HepG2 (cell line): ENCODE results near the gene RDH16. TPM values are rescaled to one million over a fixed set of nuclear protein-coding genes. Genes with fewer than 3 reads are reported as not detected.

Source experiments
- BORCS8-MEF2B ChIP-seq: sonication (generic); formaldehyde crosslinking; IDR thresholded peaks from 2 replicates; pipeline ENCODE4 v1.8.0; 2022; ENCODE audit warnings: mild to moderate bottlenecking, missing genetic modification reagents
- FOXC1 ChIP-seq: sonication (generic); formaldehyde crosslinking; IDR thresholded peaks from 2 replicates; pipeline ENCODE4 v1.8.0; 2022; ENCODE audit warnings: mild to moderate bottlenecking, missing genetic modification reagents, borderline replicate concordance
- JARID2 ChIP-seq: sonication (generic); formaldehyde crosslinking; IDR thresholded peaks from 2 replicates; pipeline ENCODE4 v1.8.1; 2023; ENCODE audit warnings: missing genetic modification reagents, inconsistent platforms; ENCODE audit not compliant: insufficient replicate concordance
- MEIS2 ChIP-seq: sonication (generic); formaldehyde crosslinking; IDR thresholded peaks from 2 replicates; pipeline ENCODE4 v1.9.0; 2021; ENCODE audit warnings: mild to moderate bottlenecking, missing genetic modification reagents
- PHF20 ChIP-seq: sonication (generic); formaldehyde crosslinking; IDR thresholded peaks from 2 replicates; pipeline ENCODE4 v1.5.0; 2020; ENCODE audit warnings: mild to moderate bottlenecking, missing genetic modification reagents
- POGZ ChIP-seq: sonication (generic); formaldehyde crosslinking; IDR thresholded peaks from 2 replicates; pipeline ENCODE4 v1.4.0; 2020; ENCODE audit warnings: mild to moderate bottlenecking, missing genetic modification reagents
- RELA ChIP-seq: sonication (generic); formaldehyde crosslinking; IDR thresholded peaks from 2 replicates; pipeline ENCODE4 v1.4.0; 2020; ENCODE audit warnings: missing genetic modification reagents
- SIN3B ChIP-seq: fragments of 150-350 bp; IDR thresholded peaks from 2 replicates; pipeline ENCODE4 v1.6.1; 2014; ENCODE audit warnings: low read length
- ZBTB20 ChIP-seq: sonication (generic); formaldehyde crosslinking; IDR thresholded peaks from 2 replicates; pipeline ENCODE4 v1.8.1; 2023; ENCODE audit warnings: missing genetic modification reagents, low read depth, mild to moderate bottlenecking, borderline replicate concordance
- ZEB1 ChIP-seq: IDR thresholded peaks from 2 replicates; pipeline ENCODE4 v1.6.1; 2012; ENCODE audit warnings: mild to moderate bottlenecking, low read depth, inconsistent platforms; ENCODE audit not compliant: insufficient replicate concordance
- ZFP36 ChIP-seq: fragments of 150-350 bp; IDR thresholded peaks from 2 replicates; pipeline ENCODE4 v1.6.1; 2018; ENCODE audit warnings: borderline replicate concordance, low read length, low read depth; ENCODE audit not compliant: partially characterized antibody
- ZFY ChIP-seq: sonication (generic); formaldehyde crosslinking; IDR thresholded peaks from 2 replicates; pipeline ENCODE4 v1.4.0; 2020; ENCODE audit warnings: missing genetic modification reagents
- ZNF263 ChIP-seq: sonication (generic); formaldehyde crosslinking; IDR thresholded peaks from 2 replicates; pipeline ENCODE4 v1.4.0; 2020; ENCODE audit warnings: missing genetic modification reagents
- ZNF331 ChIP-seq: sonication (generic); formaldehyde crosslinking; IDR thresholded peaks from 2 replicates; pipeline ENCODE4 v1.4.0; 2020; ENCODE audit warnings: missing genetic modification reagents
- ZNF441 ChIP-seq: sonication (generic); formaldehyde crosslinking; IDR thresholded peaks from 2 replicates; pipeline ENCODE4 v1.7.0; 2021; ENCODE audit warnings: missing genetic modification reagents, borderline replicate concordance
- ZNF446 ChIP-seq: sonication (generic); formaldehyde crosslinking; IDR thresholded peaks from 2 replicates; pipeline ENCODE4 v1.5.0; 2020; ENCODE audit warnings: mild to moderate bottlenecking, missing genetic modification reagents
- ZNF644 ChIP-seq: IDR thresholded peaks from 2 replicates; pipeline ENCODE4 v1.6.1; 2016; ENCODE audit warnings: low read depth
- ZSCAN20 ChIP-seq: sonication (generic); formaldehyde crosslinking; IDR thresholded peaks from 2 replicates; pipeline ENCODE4 v1.4.0; 2020; ENCODE audit warnings: missing genetic modification reagents, mild to moderate bottlenecking, borderline replicate concordance
- polyA plus RNA-seq, 8 experiments: library from polyadenylated mRNA; depleted of rRNA in 3 of 8; stranded (reverse) in 7 of 8; unstranded in 1 of 8; fragments of >200 nt; fragmentation: Illumina TruSeq in 4 of 8; extraction: Trizol in 4 of 8; gene quantifications; 2 replicates each; pipeline versions ENCODE4 v1.2.1 to v1.2.3, GENCODE V29; 2011 to 2016; ENCODE audit warnings: low read depth in 4 of 8, missing spikeins in 1 of 8, mixed read lengths in 1 of 8; ENCODE audit not compliant: insufficient read depth in 1 of 8
- total RNA-seq, 5 experiments: library from RNA; depleted of rRNA; stranded (reverse); fragments of >200 nt; fragmentation: Illumina TruSeq; extraction: Trizol; gene quantifications; 2 replicates each; pipeline ENCODE4 v1.2.3, GENCODE V29; 2016; ENCODE audit warnings: low read depth in 1 of 5
- TF ChIP-seq, protein P1 (sequence below): sonication (generic); formaldehyde crosslinking; IDR thresholded peaks from 2 replicates; pipeline ENCODE4 v1.5.0; 2020; ENCODE audit warnings: mild to moderate bottlenecking, missing genetic modification reagents
- TF ChIP-seq, protein P2 (sequence below): sonication (generic); formaldehyde crosslinking; IDR thresholded peaks from 2 replicates; pipeline ENCODE4 v1.8.0; 2022; ENCODE audit warnings: low read depth, missing genetic modification reagents
- TF ChIP-seq, protein P3 (sequence below): sonication (generic); formaldehyde crosslinking; IDR thresholded peaks from 2 replicates; pipeline ENCODE4 v1.4.0; 2020; ENCODE audit warnings: mild to moderate bottlenecking, missing genetic modification reagents, borderline replicate concordance
- TF ChIP-seq, protein P4 (sequence below): sonication (generic); formaldehyde crosslinking; conservative IDR thresholded peaks from 2 replicates; pipeline ENCODE4 v1.8.1; 2023; ENCODE audit warnings: missing genetic modification reagents
- TF ChIP-seq, protein P5 (sequence below): sonication (generic); formaldehyde crosslinking; IDR thresholded peaks from 2 replicates; pipeline ENCODE4 v1.4.0; 2020; ENCODE audit warnings: missing genetic modification reagents, low read depth, mild to moderate bottlenecking, borderline replicate concordance

Gene RDH16
- total and polyA plus RNA-seq, 2 of the 13 experiments (the other 11 are each of a cell fraction or from before 2014, with no cell fraction given): 0.05 to 0.13 TPM

DNA sequence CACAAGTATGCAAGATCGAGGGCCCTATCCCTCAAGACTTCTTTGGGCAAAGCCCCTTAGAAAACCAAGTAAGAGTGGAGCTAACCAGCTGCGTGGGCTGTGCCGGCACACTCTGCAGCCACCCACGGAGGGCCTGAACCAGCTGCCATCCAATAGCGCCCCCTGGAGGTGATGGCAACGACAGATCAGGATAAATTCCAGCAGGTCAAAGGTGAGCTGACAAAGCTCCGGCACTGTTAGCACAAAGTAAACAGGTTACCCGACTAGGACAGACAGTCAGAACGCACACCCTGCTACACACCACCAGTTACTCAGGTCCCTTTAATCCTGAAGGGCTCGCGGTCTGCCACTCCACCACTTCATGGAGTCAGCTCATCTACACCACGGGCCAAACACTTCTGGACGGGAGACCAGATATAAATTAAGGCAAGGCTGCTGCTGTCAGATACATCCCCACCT lies 44.1 kb upstream of the RDH16 start (continued):
- TF ChIP-seq, protein P1, sequence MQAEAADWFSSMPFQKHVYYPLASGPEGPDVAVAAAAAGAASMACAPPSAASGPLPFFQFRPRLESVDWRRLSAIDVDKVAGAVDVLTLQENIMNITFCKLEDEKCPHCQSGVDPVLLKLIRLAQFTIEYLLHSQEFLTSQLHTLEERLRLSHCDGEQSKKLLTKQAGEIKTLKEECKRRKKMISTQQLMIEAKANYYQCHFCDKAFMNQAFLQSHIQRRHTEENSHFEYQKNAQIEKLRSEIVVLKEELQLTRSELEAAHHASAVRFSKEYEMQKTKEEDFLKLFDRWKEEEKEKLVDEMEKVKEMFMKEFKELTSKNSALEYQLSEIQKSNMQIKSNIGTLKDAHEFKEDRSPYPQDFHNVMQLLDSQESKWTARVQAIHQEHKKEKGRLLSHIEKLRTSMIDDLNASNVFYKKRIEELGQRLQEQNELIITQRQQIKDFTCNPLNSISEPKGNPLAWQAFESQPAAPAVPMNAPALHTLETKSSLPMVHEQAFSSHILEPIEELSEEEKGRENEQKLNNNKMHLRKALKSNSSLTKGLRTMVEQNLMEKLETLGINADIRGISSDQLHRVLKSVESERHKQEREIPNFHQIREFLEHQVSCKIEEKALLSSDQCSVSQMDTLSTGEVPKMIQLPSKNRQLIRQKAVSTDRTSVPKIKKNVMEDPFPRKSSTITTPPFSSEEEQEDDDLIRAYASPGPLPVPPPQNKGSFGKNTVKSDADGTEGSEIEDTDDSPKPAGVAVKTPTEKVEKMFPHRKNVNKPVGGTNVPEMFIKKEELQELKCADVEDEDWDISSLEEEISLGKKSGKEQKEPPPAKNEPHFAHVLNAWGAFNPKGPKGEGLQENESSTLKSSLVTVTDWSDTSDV (CRISPR knock-in tag): no peak
- TF ChIP-seq ZNF441 (CRISPR knock-in tag): 0 out of 2 replicates have a peak, but pooled peaks have one; percentile 40
- TF ChIP-seq, protein P2, sequence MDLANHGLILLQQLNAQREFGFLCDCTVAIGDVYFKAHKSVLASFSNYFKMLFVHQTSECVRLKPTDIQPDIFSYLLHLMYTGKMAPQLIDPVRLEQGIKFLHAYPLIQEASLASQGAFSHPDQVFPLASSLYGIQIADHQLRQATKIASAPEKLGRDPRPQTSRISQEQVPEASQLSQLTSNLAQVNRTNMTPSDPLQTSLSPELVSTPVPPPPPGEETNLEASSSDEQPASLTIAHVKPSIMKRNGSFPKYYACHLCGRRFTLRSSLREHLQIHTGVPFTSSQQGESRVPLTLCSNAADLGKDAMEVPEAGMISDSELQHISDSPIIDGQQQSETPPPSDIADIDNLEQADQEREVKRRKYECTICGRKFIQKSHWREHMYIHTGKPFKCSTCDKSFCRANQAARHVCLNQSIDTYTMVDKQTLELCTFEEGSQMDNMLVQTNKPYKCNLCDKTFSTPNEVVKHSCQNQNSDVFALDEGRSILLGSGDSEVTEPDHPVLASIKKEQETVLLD: no peak
- TF ChIP-seq ZSCAN20 (CRISPR knock-in tag): no peak
- no peak for TF ChIP-seq ZNF644
- 0 out of 2 replicates have a peak, but pooled peaks have one; percentile 49 for TF ChIP-seq SIN3B
- TF ChIP-seq ZNF263: no peak
- TF ChIP-seq, protein P3, sequence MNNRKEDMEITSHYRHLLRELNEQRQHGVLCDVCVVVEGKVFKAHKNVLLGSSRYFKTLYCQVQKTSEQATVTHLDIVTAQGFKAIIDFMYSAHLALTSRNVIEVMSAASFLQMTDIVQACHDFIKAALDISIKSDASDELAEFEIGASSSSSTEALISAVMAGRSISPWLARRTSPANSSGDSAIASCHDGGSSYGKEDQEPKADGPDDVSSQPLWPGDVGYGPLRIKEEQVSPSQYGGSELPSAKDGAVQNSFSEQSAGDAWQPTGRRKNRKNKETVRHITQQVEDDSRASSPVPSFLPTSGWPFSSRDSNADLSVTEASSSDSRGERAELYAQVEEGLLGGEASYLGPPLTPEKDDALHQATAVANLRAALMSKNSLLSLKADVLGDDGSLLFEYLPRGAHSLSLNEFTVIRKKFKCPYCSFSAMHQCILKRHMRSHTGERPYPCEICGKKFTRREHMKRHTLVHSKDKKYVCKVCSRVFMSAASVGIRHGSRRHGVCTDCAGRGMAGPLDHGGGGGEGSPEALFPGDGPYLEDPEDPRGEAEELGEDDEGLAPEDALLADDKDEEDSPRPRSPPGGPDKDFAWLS (CRISPR knock-in tag): no peak
- TF ChIP-seq ZBTB20: 0 out of 2 replicates have a peak, but pooled peaks have one; percentile 45
- TF ChIP-seq RELA (CRISPR knock-in tag): no peak
- TF ChIP-seq, protein P4, sequence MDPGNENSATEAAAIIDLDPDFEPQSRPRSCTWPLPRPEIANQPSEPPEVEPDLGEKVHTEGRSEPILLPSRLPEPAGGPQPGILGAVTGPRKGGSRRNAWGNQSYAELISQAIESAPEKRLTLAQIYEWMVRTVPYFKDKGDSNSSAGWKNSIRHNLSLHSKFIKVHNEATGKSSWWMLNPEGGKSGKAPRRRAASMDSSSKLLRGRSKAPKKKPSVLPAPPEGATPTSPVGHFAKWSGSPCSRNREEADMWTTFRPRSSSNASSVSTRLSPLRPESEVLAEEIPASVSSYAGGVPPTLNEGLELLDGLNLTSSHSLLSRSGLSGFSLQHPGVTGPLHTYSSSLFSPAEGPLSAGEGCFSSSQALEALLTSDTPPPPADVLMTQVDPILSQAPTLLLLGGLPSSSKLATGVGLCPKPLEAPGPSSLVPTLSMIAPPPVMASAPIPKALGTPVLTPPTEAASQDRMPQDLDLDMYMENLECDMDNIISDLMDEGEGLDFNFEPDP (CRISPR knock-in tag): no peak
- no peak for TF ChIP-seq PHF20
- no peak for TF ChIP-seq JARID2 (CRISPR knock-in tag)
- TF ChIP-seq MEIS2: peak; percentile 71; the same call in 1 of the 2 replicates
- TF ChIP-seq ZEB1: peak; percentile 44
- TF ChIP-seq ZFP36: no peak
- no peak for TF ChIP-seq BORCS8-MEF2B (CRISPR knock-in tag)
- 0 out of 2 replicates have a peak, but pooled peaks have one; percentile 31 for TF ChIP-seq ZFY (CRISPR knock-in tag)
- TF ChIP-seq, protein P5, sequence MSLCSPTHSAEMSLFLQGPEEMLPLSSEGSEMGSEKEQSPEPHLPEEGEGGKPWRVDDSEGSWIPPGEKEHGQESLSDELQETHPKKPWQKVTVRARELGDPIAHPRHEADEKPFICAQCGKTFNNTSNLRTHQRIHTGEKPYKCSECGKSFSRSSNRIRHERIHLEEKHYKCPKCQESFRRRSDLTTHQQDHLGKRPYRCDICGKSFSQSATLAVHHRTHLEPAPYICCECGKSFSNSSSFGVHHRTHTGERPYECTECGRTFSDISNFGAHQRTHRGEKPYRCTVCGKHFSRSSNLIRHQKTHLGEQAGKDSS (CRISPR knock-in tag): no peak
- no peak; the same call in 1 of the 2 replicates for TF ChIP-seq POGZ
- no peak for TF ChIP-seq FOXC1 (CRISPR knock-in tag)
- peak; percentile 70; the same call in 1 of the 2 replicates for TF ChIP-seq ZNF331 (CRISPR knock-in tag)
- no peak for TF ChIP-seq ZNF446 (CRISPR knock-in tag)
